ENCODE data around the gene ZFR. TPM values are rescaled to one million over a fixed set of nuclear protein-coding genes. Genes with fewer than 3 reads are reported as not detected.

Gene ZFR
- total and polyA plus RNA-seq, 7 experiments from 2014 or later: 53.4 to 91.9 (median 58.9) TPM

DNA sequence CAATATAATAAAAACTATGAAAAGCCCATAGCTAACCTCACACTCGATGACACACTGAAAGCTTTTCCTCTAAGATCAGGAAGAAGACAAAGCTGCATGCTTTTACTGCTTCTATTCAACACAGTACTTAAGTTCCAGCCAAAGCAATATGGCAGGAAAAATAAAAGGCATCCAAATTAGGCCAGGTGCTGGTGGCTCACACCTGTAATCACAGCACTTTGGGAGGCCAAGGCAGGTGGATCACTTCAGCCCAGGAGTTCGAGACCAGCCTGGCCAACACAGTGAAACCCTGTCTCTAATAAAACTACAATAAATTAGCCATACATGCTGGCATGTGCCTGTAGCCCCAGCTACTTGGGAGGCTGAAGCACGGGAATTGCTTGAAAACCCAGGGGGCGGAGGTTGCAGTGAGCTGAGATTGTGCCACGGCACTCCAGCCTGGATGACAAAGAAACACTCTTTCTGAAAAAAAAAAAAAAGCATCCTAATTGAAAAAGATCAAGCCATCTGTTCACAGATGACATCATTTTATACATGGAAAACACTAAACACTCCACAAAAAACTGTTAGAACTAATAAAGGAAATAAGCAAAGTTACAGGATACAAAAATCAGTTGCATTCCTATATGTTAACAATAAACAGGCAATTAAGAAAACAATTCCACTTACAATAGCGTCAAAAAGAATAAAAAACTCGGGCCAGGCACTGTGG, 17.9 kb downstream of the ZFR start:
- no peaks in the 10 kb centered on the region for H3K27me3 ChIP-seq (ENCODE audit: control insufficient read depth in 2 of 2, insufficient read depth in 2 of 2, low read length in 2 of 2)
- no peak overlapping the region for H3K27ac ChIP-seq (ENCODE audit: low read depth, low read length)
- POLR2A ChIA-PET: interaction anchor here (0.6 to 0.7 kb wide), 2 partner anchors 121 to 914 kb away, joined by 3 to 4 read pairs; no protein-coding TSS in a partner anchor
- H3K36me3 Mint-ChIP-seq: peaks cover 6 to 42% (median 37%) of the 10 kb centered on the region in 5 donors
- H3K27me3 Mint-ChIP-seq: no peaks in the 10 kb centered on the region
- DNase-seq (no peak), ATAC-seq (no peak)
- no peak overlapping the region for H3K27ac Mint-ChIP-seq
- peaks cover 0 to 22% (median 0%) of the 10 kb centered on the region in 3 experiments for H3K36me3 ChIP-seq (ENCODE audit: control insufficient read depth in 2 of 3, insufficient read depth in 3 of 3, low read length in 3 of 3)
- CTCF ChIA-PET: interaction anchor here (0.6 kb wide), 1 partner anchor 178 kb away, joined by 3 read pairs; no protein-coding TSS in a partner anchor
- no peak overlapping the region for H3K4me3 Mint-ChIP-seq
- H3K4me3 ChIP-seq (ENCODE audit: low read length): no peak overlapping the region
- intact Hi-C loops (cut with micrococcal nuclease): no loop called here
- H3K9me3 Mint-ChIP-seq: peaks cover 0 to 15% (median 5%) of the 10 kb centered on the region in 11 donors
- H3K4me1 Mint-ChIP-seq: peaks cover 17 to 81% (median 70%) of the 10 kb centered on the region in 7 donors
- no peaks in the 10 kb centered on the region for H3K4me1 ChIP-seq (ENCODE audit: control insufficient read depth in 2 of 2, insufficient read depth in 2 of 2, low read length in 2 of 2)
- peaks cover 0 to 9% (median 0%) of the 10 kb centered on the region in 3 experiments for H3K9me3 ChIP-seq (ENCODE audit: control insufficient read depth in 2 of 3, low read length in 3 of 3)

DNA sequence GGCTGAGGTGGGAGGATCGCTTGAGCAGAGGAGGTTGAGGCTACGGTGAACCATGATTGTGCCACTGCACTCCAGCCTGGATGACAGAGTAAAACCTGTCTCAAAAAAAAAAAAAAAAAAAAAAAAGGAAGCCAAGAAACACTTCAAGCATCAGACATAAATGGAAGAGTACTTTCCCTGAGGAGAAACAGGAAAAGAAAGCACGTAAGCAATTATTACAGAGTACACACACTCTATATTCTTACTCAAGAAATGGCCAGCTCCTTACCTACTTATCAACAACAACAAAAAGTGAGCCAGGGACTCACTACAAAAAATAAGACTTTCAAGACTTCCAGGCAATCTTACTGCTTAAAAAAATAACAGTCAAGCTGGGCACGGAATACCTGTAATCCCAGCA, 21.8 kb downstream of the ZFR start:
- ChIA-PET CTCF (interaction anchor here (2.3 kb wide), 1 partner anchor 167 kb away, joined by 6 read pairs; no protein-coding TSS in a partner anchor), POLR2A (interaction anchor here (0.6 kb wide), 1 partner anchor 10 kb away, joined by 3 read pairs; no protein-coding TSS in a partner anchor)
- Histone ChIP-seq H3K4me1 (ENCODE audit: control insufficient read depth in 2 of 2, insufficient read depth in 2 of 2, low read length in 2 of 2) (peaks cover 0 to 4% of the 10 kb centered on the region in 2 donors), H3K36me3 (ENCODE audit: control insufficient read depth in 2 of 3, insufficient read depth in 3 of 3, low read length in 3 of 3) (peaks cover 0 to 25% (median 0%) of the 10 kb centered on the region in 3 experiments), H3K27ac (ENCODE audit: low read depth, low read length) (no peak overlapping the region), H3K9me3 (ENCODE audit: control insufficient read depth in 2 of 3, low read length in 3 of 3) (peaks cover 0 to 9% (median 0%) of the 10 kb centered on the region in 3 experiments), H3K27me3 (ENCODE audit: control insufficient read depth in 2 of 2, insufficient read depth in 2 of 2, low read length in 2 of 2) (no peaks in the 10 kb centered on the region), H3K4me3 (ENCODE audit: low read length) (no peak overlapping the region)
- Mint-ChIP-seq H3K4me3 (peak overlapping the region in 1 of 10 donors; percentile 8), H3K36me3 (peaks cover 5 to 31% (median 24%) of the 10 kb centered on the region in 5 donors), H3K27ac (peak overlapping the region in 3 of 9 donors; percentile 7 to 58 (median 23)), H3K4me1 (peaks cover 19 to 76% (median 55%) of the 10 kb centered on the region in 7 donors), H3K27me3 (no peaks in the 10 kb centered on the region), H3K9me3 (peaks cover 0 to 14% (median 5%) of the 10 kb centered on the region in 11 donors)
- no peak for ATAC-seq
- intact Hi-C loops (cut with micrococcal nuclease): loop anchor here in 1 of 2 donors (2.0 kb wide), 1 partner anchor 16 kb away; no protein-coding TSS in a partner anchor
- DNase-seq: no peak

DNA sequence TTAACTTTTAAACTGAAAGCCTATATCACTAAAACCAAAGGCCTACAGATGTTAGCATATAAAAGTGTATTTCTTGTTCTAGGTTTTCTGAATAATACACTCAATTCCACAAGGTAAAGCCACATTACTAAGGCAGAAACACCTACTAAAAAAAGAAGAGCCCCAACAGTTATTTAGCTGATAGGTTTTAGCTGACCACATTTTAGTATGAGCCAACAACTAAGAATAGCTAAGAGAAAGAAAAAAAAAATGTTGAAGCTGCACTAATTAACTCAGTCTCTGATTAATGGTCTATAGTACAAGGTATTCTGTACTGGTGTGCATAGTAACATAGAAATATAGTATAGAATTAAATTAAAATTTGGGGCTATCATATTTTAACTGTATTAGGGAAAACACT, 23.5 kb downstream of the ZFR start:
- POLR2A ChIA-PET: no interaction called here
- H3K27ac Mint-ChIP-seq: no peak overlapping the region
- peaks cover 19 to 67% (median 49%) of the 10 kb centered on the region in 7 donors for H3K4me1 Mint-ChIP-seq
- H3K4me1 ChIP-seq (ENCODE audit: control insufficient read depth in 2 of 2, insufficient read depth in 2 of 2, low read length in 2 of 2): peaks cover 0 to 4% of the 10 kb centered on the region in 2 donors
- H3K27me3 ChIP-seq (ENCODE audit: control insufficient read depth in 2 of 2, insufficient read depth in 2 of 2, low read length in 2 of 2): no peaks in the 10 kb centered on the region
- no peaks in the 10 kb centered on the region for H3K9me3 ChIP-seq (ENCODE audit: control insufficient read depth in 2 of 3, low read length in 3 of 3)
- H3K4me3 ChIP-seq (ENCODE audit: low read length): no peak overlapping the region
- peaks cover 0 to 22% (median 11%) of the 10 kb centered on the region in 5 donors for H3K36me3 Mint-ChIP-seq
- H3K27ac ChIP-seq (ENCODE audit: low read depth, low read length): no peak overlapping the region
- H3K9me3 Mint-ChIP-seq: peaks cover 0 to 1% (median 0%) of the 10 kb centered on the region in 11 donors
- CTCF ChIA-PET: no interaction called here
- H3K4me3 Mint-ChIP-seq: no peak overlapping the region
- no peak for DNase-seq
- H3K27me3 Mint-ChIP-seq: no peaks in the 10 kb centered on the region
- no peak for ATAC-seq
- intact Hi-C loops (cut with micrococcal nuclease): no loop called here
- peaks cover 0 to 23% (median 6%) of the 10 kb centered on the region in 3 experiments for H3K36me3 ChIP-seq (ENCODE audit: control insufficient read depth in 2 of 3, insufficient read depth in 3 of 3, low read length in 3 of 3)

DNA sequence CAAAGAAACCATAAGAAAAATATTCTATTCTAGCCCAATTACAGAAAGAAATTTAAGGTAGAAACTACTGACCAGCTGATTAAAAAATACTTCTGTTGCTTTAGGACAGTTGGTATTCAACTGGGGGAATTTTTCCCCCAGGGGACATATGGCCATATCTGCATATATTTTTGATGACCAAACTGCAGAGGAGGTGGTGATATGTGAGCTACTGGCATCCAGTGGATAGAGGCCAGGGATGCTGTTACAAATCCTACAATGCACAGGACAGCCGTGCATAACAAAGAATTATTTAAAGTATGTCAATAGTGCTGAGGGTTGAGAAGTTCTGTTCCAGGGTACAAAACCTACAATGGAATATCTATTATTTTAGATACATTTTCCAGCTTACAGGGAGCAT, 24.0 kb downstream of the ZFR start:
- no peak for ATAC-seq
- Histone ChIP-seq H3K9me3 (ENCODE audit: control insufficient read depth in 2 of 3, low read length in 3 of 3) (no peaks in the 10 kb centered on the region), H3K4me1 (ENCODE audit: control insufficient read depth in 2 of 2, insufficient read depth in 2 of 2, low read length in 2 of 2) (peaks cover 0 to 4% of the 10 kb centered on the region in 2 donors), H3K27me3 (ENCODE audit: control insufficient read depth in 2 of 2, insufficient read depth in 2 of 2, low read length in 2 of 2) (no peaks in the 10 kb centered on the region), H3K27ac (ENCODE audit: low read depth, low read length) (no peak overlapping the region), H3K4me3 (ENCODE audit: low read length) (no peak overlapping the region), H3K36me3 (ENCODE audit: control insufficient read depth in 2 of 3, insufficient read depth in 3 of 3, low read length in 3 of 3) (peaks cover 0 to 28% (median 6%) of the 10 kb centered on the region in 3 experiments)
- no peaks in the 10 kb centered on the region for H3K27me3 Mint-ChIP-seq
- peaks cover 19 to 69% (median 47%) of the 10 kb centered on the region in 7 donors for H3K4me1 Mint-ChIP-seq
- H3K36me3 Mint-ChIP-seq: peaks cover 0 to 24% (median 11%) of the 10 kb centered on the region in 5 donors
- DNase-seq: no peak
- intact Hi-C loops (cut with micrococcal nuclease): no loop called here
- peak overlapping the region in 1 of 9 donors; percentile 16 for H3K27ac Mint-ChIP-seq
- POLR2A ChIA-PET: no interaction called here
- CTCF ChIA-PET: no interaction called here
- H3K9me3 Mint-ChIP-seq: no peaks in the 10 kb centered on the region
- H3K4me3 Mint-ChIP-seq: no peak overlapping the region

DNA sequence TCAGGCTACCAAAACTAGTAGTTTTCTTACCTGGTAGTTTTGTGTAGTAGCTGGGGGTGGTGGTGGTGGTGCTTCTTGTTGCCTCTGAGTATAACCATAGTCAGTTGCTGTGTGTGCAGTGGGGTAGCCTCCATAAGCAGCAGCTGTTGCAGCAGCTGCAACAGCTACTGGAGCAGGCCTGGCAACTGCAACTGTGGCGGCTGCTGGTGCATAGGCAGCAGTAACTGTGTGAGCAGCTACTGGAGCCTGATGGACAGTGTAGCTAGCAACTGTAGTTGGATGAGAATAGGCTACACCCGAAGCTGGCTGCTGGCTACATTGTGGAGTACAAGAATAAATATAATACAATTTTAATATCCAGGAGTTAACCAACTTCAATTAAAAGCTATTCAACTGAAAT, 24.7 kb downstream of the ZFR start:
- Histone ChIP-seq H3K27ac (ENCODE audit: low read depth, low read length) (no peak overlapping the region), H3K27me3 (ENCODE audit: control insufficient read depth in 2 of 2, insufficient read depth in 2 of 2, low read length in 2 of 2) (no peaks in the 10 kb centered on the region), H3K36me3 (ENCODE audit: control insufficient read depth in 2 of 3, insufficient read depth in 3 of 3, low read length in 3 of 3) (peaks cover 2 to 33% (median 11%) of the 10 kb centered on the region in 3 experiments), H3K9me3 (ENCODE audit: control insufficient read depth in 2 of 3, low read length in 3 of 3) (no peaks in the 10 kb centered on the region), H3K4me1 (ENCODE audit: control insufficient read depth in 2 of 2, insufficient read depth in 2 of 2, low read length in 2 of 2) (peaks cover 0 to 4% of the 10 kb centered on the region in 2 donors), H3K4me3 (ENCODE audit: low read length) (no peak overlapping the region)
- DNase-seq (no peak), ATAC-seq (no peak)
- Mint-ChIP-seq H3K27ac (no peak overlapping the region), H3K4me1 (peaks cover 19 to 63% (median 43%) of the 10 kb centered on the region in 7 donors), H3K36me3 (peaks cover 0 to 30% (median 13%) of the 10 kb centered on the region in 5 donors), H3K9me3 (no peaks in the 10 kb centered on the region), H3K27me3 (no peaks in the 10 kb centered on the region), H3K4me3 (no peak overlapping the region)
- intact Hi-C loops (cut with micrococcal nuclease): no loop called here
- ChIA-PET CTCF (interaction anchor here (0.7 kb wide), 1 partner anchor 192 kb away, joined by 3 read pairs; no protein-coding TSS in a partner anchor), POLR2A (no interaction called here)

DNA sequence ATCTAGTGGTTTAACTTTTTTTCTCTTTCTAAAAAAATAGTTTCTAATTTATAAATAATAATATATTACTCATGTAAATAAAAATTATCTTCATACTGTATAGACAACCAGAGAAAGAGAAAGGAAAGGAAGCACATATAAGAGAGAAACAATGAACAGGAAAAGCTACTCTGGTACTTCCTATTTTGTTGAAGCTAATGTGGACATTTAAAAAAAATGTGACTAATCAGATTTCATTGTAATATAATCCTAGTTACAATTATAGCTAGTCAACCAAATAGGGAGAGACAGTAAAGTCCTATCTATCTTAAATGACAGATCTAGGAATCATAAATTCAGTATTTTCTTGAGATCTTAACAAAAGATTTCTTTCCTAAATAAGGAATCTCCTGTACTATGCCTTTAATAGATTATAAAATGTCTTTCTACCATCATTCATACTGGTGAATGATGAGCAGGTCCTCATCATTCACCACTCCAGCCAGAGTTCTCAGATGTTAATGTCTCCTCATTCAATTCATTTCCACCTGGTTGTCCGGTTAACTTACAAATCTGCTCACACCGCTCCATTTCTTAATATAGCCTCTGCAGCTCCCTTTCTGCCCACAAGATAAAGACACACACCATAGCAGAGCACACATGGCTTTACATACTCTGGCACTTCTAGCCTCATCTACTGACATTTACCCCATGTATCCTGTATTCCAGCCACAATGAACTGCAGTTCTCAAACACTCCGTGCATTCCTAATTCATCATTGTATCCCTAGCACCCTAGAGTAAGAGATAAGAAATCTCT, 30.9 kb downstream of the ZFR start:
- Mint-ChIP-seq H3K9me3 (no peaks in the 10 kb centered on the region), H3K27ac (peak overlapping the region in 6 of 9 donors; percentile 5 to 53 (median 18)), H3K36me3 (peaks cover 5 to 44% (median 28%) of the 10 kb centered on the region in 5 donors), H3K27me3 (no peaks in the 10 kb centered on the region), H3K4me3 (no peak overlapping the region), H3K4me1 (peaks cover under 1 to 32% (median 12%) of the 10 kb centered on the region in 7 donors)
- Histone ChIP-seq H3K4me3 (ENCODE audit: low read length) (no peak overlapping the region), H3K9me3 (ENCODE audit: control insufficient read depth in 2 of 3, low read length in 3 of 3) (no peaks in the 10 kb centered on the region), H3K27ac (ENCODE audit: low read depth, low read length) (no peak overlapping the region), H3K27me3 (ENCODE audit: control insufficient read depth in 2 of 2, insufficient read depth in 2 of 2, low read length in 2 of 2) (no peaks in the 10 kb centered on the region), H3K36me3 (ENCODE audit: control insufficient read depth in 2 of 3, insufficient read depth in 3 of 3, low read length in 3 of 3) (peaks cover 15 to 72% (median 24%) of the 10 kb centered on the region in 3 experiments), H3K4me1 (ENCODE audit: control insufficient read depth in 2 of 2, insufficient read depth in 2 of 2, low read length in 2 of 2) (no peaks in the 10 kb centered on the region)
- ATAC-seq: no peak
- POLR2A ChIA-PET: interaction anchor here (0.7 kb wide), 1 partner anchor 539 kb away, joined by 4 read pairs; no protein-coding TSS in a partner anchor
- intact Hi-C loops (cut with micrococcal nuclease): loop anchor here in 1 of 2 donors (5.0 kb wide), 1 partner anchor 199 kb away; no protein-coding TSS in a partner anchor
- CTCF ChIA-PET: no interaction called here
- DNase-seq: no peak

All from naive thymus-derived CD4-positive, alpha-beta T cell (primary cell).